ENCODE results near the gene KLHL33.
A peak's percentile ranks its signal among the peaks of the same experiment; 100 is the strongest.

The KLHL33 gene

DNA sequence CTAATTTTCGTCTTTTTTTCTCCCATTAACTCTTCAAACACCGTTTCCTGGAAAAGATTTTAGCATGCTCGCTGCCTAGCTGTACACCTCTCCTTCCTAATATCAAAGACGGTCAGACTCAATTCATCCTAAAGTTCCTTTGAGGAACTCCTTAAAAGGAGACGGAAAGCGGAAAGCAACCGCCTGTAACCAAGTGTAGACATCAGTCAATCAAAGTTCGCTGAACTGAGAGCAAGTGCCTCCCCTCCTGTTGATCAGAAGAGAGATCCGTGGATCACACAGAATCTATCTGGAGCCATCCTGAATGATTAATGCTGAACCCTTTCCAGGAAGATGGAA, 22.3 kb downstream of the KLHL33 start:
- DNase-seq (ENCODE audit: low read depth in 2 of 2) = no peak

DNA sequence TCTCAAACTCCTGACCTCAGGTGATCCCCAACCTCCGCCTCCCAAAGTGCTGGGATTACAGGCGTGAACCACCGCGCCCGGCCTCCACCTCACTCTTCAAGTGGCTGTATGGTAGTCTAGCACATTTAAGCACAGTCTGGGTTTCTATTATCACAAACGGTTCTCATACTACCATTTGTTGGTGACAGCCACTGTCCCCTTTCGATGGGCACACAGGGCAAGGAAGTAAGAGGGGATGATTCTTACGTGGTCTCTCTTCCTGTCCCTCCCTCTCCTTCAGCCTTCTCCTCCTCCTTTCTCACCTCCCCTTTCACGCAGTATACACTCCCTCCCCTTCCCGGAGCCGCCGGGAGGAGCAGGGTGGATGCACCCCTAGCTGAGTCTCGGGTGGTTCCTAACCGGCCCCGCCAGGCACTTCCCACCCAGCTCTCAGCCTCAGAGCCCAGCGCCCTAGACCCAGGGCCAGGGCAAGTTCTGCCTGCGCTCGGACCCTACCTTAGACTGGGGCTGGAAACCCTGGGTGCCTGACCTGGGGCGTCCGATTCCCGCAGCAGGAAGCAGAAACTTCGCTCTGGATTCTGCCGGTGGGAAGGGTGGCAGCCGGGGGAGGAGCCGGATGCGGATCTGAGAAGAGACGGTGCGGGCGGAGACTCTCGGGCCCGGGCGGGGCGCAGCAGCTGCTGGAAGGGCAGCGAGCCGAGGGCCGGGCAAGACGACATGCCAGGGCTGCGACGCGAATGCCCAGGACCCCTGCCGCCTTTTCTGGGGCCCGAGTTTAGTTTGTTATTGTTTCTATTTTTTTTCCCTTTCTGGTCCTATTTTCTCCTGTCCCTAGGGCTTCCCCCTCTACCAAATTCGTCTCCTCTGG, 22.9 kb downstream of the KLHL33 start, which contains the start of gene TEP1:
Gene TEP1, minus strand, starts transcription at position 626 of the 868 bp plus-strand sequence. CDS start 5,062 bp downstream, outside the sequence.
- DNase-seq (ENCODE audit: low read depth in 2 of 2) = peak; percentile 37 to 46

DNA sequence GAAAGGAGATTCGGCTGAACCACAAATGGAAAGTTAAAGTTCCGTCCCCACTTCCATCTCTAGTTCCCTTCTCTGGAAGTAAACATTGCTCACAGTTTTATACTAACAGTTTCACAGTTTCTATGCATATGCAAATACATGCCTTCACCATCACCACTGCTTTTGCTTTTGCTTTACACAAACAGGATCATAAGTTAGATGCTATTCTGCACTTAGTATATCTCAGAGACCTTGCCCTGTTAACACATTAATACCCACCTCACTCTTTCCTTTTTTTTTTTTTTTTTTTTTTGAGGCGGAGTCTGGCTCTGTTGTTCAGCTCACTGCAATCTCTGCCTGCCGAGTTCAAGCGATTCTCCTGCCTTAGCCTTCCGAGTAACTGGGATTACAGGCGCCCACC, 23.6 kb downstream of the KLHL33 start:
- no peak for DNase-seq (ENCODE audit: low read depth in 2 of 2)

DNA sequence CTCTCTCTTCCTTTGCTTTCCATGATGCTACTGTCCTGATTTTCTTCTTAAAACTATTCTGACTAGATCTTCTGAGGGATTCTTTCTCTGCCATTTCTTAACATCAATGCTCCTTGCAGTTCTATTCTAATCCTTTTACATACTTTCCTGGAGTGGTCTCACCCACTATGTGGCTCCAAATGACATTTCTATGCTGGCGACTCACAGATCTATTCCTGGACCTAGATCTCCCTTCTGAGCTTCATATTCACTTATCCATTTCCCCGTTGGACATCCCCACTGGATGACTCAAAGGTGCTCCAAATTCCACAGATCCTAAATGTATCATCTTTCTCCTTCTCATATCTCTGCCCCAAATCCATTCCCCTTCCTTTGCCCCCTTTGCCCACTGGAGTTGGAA, 26.7 kb downstream of the KLHL33 start:
- no peak for DNase-seq (ENCODE audit: low read depth in 2 of 2)

DNA sequence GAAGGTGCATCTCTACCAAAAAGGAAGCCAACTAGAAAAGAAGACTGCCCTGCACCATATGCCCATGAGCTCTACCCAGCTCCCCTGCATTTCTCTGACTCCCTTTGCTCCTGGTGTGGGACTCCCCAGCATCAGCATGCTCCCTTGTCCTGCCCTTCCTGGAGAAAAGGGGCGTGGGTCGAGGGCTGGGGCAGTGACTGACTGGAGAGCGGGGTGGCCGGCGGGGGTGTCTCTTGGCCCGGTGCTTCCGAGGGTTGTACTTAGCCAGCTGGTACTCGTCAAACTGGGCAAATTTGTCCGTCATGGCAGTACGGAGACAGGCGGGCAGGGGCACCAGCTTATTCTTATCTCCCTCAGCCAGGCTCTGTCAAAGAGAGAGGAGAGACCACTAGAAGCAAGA, 32.4 kb downstream of the KLHL33 start:
- no peak for DNase-seq (ENCODE audit: low read depth in 2 of 2)

DNA sequence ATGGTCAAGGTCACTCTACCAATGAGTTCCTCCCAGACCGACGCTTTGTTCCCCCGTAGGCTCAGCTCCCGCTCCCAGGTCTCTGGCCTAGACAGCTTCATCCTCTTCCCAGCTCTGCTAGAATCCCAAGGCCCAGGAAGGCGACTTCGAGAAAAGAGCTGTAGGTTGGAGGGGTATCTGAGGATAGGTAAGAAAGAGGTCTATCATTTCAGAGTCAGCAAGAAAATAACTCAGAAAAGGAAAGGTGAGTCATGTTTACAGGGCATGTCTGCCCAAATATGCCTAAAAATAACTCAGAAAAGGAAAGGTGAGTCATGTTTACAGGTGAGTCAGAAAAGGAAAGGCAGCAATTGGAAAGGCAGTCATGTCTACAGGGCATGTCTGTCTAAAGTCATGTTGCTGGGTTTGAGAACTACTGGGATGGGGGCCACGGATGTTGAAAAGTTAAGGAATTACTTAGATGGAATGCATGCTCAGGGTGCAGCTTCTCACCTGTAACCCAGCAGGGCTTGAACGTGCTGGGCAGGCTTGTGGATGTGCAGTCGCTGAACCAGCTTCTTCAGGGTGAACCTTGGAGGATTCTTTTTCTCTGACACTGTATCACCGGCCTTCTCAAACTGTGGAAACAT, 34.9 kb downstream of the KLHL33 start:
- DNase-seq (ENCODE audit: low read depth in 2 of 2) = no peak

DNA sequence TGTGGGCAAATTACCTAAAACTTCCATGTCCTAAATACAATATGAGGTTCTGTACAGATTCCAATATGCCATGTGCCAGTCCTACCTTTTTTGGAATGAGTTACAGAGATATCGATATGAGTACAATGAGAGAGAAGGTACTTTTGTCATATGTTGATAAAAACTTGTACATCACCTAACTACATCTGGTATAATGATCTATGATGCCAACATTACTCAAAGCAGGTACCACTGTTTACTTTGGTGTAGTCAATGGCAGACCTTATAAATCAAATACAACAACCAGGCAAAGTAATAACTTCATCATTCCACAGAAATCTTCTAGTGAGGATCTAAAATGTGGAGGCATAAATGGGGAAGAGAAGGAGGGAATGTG, 35.4 kb downstream of the KLHL33 start:
- no peak for DNase-seq (ENCODE audit: low read depth in 2 of 2)

DNA sequence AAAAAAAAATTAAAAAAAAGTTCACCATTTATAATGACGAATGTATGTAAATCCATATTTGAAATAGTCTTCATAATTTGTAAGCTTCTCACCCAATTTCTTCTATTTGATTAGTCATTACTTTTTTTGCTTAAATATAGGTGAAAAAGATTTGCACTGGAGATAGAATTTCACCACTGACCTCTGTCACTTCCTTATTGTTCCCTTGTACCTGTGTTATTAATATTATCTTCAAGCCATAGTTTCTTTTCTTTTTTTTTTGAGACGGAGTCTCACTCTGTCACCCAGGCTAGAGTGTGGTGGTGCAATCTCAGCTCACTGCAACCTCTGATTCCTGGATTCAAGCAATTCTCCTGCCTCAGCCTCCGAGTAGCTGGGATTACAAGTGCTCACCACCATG, 38.5 kb downstream of the KLHL33 start:
- DNase-seq (ENCODE audit: low read depth in 2 of 2) = no peak

DNA sequence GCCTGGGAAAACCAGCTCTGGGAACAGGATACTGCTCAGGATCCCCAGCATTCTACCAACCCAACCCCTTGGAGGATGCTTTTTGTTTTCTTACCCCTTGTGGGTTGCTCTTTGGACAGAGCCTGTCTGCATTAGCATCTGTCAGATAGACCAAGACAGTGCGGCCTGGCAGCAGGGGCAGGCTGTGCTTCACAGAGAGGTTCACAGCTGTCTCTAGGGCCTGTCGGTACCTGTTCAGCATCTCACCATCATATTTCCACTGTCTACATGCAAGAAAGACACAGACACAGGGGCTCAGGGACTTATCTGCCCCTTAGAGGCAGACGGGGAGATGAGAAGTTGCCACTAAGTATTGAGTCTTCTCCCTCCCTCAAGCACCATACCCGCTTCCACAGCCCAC, 44.5 kb downstream of the KLHL33 start:
- no peak for DNase-seq (ENCODE audit: low read depth in 2 of 2)

DNA sequence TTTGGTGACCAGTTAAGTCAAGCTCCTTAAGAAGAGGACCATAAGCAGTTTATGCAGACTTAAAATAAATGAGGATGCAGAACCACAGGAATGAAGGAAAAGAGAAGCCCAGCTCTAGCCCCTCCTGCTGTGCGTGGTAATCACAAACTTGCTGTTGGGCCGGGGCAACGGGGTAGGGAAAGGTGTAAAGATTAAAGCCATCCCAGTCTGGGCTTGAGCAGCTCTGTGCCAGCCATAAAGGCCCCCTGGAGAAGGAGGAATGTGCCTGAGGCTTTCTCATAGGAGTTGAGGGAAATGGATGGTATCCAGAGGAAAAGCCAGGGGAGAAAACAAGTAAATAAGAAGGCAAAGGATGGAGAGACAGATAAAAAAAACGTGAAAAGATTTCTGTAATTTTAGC, 47.8 kb downstream of the KLHL33 start:
- no peak for DNase-seq (ENCODE audit: low read depth in 2 of 2)

DNA sequence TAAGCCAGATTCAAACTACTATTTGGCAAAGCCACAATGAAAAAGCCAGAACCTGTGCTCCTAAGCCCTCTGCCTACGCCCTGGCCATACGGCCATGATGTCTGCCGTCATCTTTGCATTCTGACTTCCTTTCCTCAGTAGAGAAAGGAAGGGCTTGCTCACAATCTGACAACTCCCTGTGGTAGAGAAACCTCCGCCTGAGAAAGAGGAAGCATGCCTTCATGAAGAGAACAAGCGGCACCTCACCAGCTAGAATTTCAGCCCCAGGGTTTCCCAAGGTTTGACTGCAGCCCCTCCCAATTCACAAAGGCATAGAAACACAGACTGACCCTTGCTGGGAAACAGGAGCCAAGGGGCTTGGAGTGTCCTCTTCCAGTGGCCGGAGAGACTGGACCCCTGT, 48.4 kb downstream of the KLHL33 start:
- no peak for DNase-seq (ENCODE audit: low read depth in 2 of 2)

DNA sequence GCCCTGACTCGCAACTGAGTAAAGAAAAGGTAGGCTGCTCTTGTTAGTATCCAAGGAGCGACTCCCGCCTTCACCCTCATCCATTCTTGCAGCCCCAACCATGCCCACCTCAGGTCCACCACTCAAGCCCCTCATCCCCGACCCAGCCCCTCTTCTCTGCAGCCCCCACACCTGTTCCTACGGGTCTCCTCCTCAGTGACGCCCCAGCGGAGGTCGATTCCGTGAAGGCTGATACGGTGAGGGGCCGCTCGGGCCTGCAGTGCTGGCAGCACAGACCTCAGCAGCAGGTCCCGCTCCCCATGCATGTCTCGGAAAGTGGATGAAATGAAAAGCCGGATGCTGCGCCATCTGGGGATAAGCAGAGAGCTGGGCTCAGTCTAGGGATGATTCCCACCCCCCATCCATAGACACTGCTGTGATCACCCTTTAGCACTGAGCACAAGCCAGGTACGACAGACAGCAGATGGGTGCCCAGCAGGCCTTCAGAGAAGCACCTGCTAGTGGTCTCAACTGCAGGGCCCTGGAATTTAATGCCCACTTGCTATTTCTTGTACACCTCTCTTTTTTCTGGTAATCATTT, 49.6 kb downstream of the KLHL33 start:
- DNase-seq (ENCODE audit: low read depth in 2 of 2) = no peak

DNA sequence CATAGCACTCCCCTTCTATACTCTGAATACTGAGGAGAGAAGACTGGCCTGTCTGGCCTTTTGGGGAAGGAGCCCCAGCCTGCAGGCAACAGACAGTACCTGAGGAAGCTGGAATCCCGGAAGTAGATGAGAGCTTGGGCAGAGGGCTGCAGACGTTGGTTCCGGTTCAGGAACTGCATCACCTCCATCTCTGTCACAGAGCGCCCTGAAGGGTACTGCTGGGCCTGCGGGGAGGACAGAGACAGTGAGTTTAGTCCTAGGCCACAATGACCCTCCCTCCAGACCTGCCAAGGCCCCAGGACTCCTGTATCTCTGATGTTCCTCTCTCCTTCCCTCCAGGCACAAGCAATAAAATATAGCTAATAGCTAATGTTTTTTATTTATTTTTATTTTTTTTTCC, 51.1 kb downstream of the KLHL33 start:
- no peak for DNase-seq (ENCODE audit: low read depth in 2 of 2)

DNA sequence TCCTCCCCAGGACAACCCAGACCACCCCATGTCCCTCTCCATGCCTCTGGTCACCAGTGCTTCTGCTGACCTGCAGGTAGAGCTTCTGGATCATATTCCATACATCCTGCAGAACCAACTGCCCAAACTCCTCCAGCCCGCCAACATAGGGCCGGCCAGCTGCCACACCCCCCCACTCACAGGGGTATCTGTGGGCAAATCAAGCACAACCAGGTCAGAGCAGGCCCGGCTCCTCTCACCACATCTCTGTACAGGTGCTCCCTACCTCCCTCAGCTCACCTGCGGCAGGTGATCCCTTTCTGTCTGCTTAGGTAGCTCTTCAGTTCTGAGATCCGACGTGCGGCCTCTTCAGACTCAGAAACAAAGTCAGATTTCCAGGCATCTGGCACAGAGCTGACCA, 51.6 kb downstream of the KLHL33 start:
- no peak for DNase-seq (ENCODE audit: low read depth in 2 of 2)

DNA sequence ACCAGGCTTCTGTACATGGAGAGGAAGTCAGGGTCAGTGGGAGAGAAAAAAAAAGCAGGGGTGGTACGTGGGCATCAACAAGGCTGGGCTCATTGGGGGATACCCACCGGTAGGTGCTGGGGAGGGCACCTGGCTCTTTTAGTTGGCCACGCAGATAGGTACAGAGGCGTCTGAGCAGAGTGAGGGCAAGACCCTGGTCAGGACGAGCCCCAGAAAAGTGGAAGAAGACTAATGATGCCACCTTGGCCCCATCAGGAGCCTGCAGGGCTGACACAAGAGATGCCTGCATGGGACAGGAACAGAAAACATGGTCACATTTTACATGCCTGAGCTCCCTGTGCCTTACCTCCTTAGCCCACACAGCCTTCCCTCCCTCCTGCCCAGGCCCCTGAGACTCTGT, 52.3 kb downstream of the KLHL33 start:
- DNase-seq (ENCODE audit: low read depth in 2 of 2) = no peak

DNA sequence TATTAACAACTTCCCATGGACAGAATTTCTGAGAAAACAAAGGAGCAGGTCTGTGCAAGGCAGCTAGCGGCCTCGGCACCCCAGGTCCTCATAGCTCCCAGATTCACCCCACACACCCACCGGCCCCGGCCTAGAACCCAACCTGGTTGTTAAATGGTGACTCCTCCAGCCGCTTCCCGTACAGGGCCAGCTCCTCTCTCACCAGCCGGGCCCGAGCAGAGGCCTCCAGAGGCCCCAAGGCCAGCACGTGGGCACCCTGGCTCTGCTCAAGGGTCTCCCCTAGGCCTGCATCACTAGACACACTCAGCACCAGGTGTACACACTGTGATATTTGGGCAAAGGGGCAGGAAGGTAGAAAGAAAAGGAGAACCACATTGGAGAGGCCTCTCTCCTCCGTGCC, 52.9 kb downstream of the KLHL33 start:
- no peak for DNase-seq (ENCODE audit: low read depth in 2 of 2)

DNA sequence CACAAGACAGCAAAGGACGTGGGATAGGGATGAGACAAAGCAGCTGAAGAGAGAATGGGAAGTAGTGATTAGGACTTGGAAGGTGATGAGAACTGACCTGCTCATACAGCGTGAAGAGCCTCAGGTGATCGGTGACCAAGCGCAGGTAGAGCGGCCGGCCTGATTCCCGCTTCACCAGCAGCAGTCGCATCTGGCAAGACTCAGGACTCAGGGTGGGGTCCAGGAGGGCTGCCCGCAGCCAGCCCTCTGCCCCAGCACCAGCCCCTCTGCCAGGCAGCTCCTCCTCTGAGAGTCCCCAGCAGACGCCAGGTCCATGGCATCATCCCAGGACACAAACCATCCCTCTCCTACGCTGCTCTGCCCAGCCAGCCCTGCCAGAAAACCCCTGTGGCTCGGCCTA, 53.4 kb downstream of the KLHL33 start:
- no peak for DNase-seq (ENCODE audit: low read depth in 2 of 2)

DNA sequence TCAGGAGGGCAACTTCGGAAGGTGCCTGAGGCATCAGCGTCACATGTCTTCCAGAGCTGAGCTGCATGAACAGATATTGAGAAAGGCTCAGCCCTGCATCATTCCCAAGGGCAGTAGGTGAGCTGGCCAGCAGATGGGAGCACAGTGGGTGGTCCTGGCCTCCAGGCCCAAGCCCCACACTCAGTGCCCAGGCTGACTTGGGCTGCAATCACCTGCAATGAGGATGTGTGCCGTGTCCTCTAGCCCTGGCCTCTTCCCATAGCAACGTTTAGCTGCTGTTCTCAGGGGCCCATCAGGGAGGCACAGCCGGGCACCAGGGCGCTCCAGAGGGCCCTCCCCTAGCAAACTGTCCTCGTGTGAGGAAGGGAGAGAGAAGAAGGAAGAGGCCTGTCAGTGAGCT, 54.6 kb downstream of the KLHL33 start:
- DNase-seq (ENCODE audit: low read depth in 2 of 2) = no peak

DNA sequence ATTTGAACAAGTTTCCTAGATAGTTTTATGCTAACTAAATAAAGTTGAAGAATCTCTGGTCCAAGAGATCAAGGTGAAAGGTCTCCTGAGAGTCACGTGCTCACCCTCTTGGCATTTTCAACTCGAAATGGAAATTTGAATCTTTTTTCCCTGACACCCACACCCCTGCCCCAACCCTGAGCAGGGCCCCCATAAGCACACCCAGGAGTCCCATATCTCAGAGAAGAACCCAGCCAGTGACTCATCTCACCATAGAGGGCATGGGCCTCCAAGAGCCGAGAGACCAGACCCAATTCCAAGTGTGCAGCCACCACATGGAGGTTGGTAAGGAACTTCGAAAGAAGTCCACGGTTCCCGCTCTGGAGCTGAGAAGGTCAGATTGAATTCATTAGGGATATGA, 55.3 kb downstream of the KLHL33 start:
- no peak for DNase-seq (ENCODE audit: low read depth in 2 of 2)

DNA sequence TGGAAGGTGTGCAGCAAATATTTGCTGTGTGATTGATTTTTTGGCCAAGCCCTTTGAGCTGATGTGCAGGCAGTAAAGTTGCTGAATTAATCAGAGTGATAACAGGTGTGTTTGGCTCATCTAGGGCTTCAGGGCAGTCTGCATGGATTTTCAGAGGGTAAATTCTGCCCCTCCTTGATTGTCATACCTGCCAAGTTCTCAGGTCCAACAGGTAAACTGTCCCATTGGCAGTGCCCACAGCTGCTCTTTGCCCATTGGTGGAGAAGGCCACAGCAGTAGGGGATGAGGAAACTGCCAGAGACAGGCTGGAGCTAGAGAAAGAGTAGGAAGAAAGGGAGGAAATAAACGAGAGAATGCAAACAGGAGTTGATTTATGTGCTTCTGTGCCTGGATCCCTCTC, 56.2 kb downstream of the KLHL33 start:
- DNase-seq (ENCODE audit: low read depth in 2 of 2) = no peak

DNA sequence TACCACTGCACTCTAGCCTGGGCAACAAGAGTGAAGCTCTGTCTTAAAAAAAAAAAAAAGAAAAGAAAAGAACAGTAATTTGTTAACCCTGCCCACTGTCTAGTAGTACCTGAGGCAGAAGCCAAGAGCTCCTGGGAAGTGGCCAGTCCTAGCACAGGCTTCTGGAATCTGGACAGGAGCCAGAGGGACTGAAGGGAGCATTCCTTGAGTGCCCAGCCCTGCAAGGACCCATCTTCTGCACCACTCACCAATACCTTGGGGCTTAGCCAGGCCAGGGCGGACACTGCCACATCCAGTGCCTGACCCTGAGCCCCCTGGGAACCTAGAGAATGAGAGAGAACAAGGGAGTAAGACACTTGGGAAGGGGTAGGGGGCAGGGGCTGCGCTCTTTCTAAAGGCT, 58.8 kb downstream of the KLHL33 start:
- no peak for DNase-seq (ENCODE audit: low read depth in 2 of 2)

DNA sequence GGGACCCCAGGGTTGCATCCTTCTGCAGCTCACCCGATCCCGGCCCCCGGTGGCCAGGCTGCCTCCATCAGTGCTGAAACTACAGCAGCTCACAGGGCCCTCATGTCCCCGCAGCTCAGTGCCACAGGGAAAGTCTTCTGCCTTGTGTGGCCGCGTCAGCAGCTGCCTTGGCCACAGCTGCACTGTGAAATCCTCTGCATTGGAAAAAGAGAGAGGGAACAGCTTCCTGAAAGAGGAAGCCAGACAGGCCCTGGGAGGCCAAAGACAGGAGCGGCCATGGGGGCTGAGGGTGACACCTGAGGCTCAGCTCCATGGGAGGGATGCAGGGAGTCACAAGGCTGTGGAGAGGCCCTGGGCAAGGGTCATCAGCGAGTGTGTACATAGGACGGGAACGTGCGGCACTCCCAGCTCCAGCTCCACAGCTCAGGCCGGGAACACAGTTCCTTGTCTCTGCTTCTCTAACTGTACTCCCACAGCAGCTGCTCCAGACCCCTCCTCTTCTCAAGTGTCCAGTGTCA, 59.8 kb downstream of the KLHL33 start:
- DNase-seq (ENCODE audit: low read depth in 2 of 2) = no peak
